Measurements from ENCODE around the gene TAS1R3.

GRCh38 chr1:1294250-1294890 is 36.7 kb upstream of the TAS1R3 start:
- TF ChIP-seq EZH2phosphoT487 (IDR thresholded peaks at IDR 0.05) (no peak), CTCF (IDR thresholded peaks at IDR 0.05) (no peak), EZH2 (IDR thresholded peaks at IDR 0.05) (no peak)
